Left lung (tissue), 10 donors: ENCODE results near the gene N4BP2. TPM values are rescaled to one million over a fixed set of nuclear protein-coding genes. Genes with fewer than 3 reads are reported as not detected.

Experiments used
- ATAC-seq: fragments of 200-7000 bp; cut with Tn5 transposase; one replicate; pipeline ENCODE4 v1.9.1; 2020; ENCODE audit warnings: moderate library complexity
- DNase-seq, 4 donors: peaks; one replicate each; pipeline ENCODE4 v3.0.0-alpha.2; 2013 to 2020
- H3K27ac ChIP-seq, 2 donors: fragments of 200-600 bp; sonication (generic) in 1 of 2; one replicate each; pipeline versions ENCODE4 v1.5.0 to v1.8.0; 2020 to 2021
- H3K27me3 ChIP-seq, 2 donors: fragments of 200-600 bp; sonication (generic) in 1 of 2; one replicate each; pipeline versions ENCODE4 v1.5.0 to v1.8.0; 2020 to 2021
- H3K36me3 ChIP-seq, 2 donors: fragments of 200-600 bp; sonication (generic) in 1 of 2; one replicate each; pipeline versions ENCODE4 v1.5.0 to v1.8.0; 2020 to 2021
- H3K4me1 ChIP-seq, 2 donors: fragments of 200-600 bp; one replicate each; pipeline ENCODE4 v1.8.0; 2021
- H3K4me3 ChIP-seq, 2 donors: fragments of 200-600 bp; sonication (generic) in 1 of 2; one replicate each; pipeline versions ENCODE4 v1.5.0 to v1.8.0; 2020 to 2021; ENCODE audit warnings: mild to moderate bottlenecking in 1 of 2
- H3K9me3 ChIP-seq, 2 donors: fragments of 200-600 bp; sonication (generic) in 1 of 2; one replicate each; pipeline versions ENCODE4 v1.5.0 to v1.8.0; 2020 to 2021
- CTCF ChIP-seq, 2 donors: fragments of 200-600 bp; sonication (generic) in 1 of 2; IDR thresholded peaks; one replicate each; pipeline versions ENCODE4 v1.5.0 to v1.8.0; 2021; ENCODE audit warnings: antibody characterized with exemption in 2 of 2
- intact Hi-C, 2 donors: fragments of 100-400 bp; cut with DNase I; formaldehyde crosslinking; loops; one replicate each; pipeline versions ENCODE4 v1.11.2 to v1.14.2; 2022
- polyA plus RNA-seq, 6 donors: library from polyadenylated mRNA; unstranded; fragments of 120-200 nt; gene quantifications; one replicate each; pipeline ENCODE4 v1.2.1, GENCODE V29; 2013; ENCODE audit not compliant: insufficient read length in 6 of 6
- total RNA-seq, 2 donors: library from RNA; stranded (reverse); fragmentation: NEBNext Ultra II Directional; extraction: Animal tissue kit (Norgen Biotek cat#: 25700); gene quantifications; one replicate each; pipeline ENCODE4 v1.2.1, GENCODE V29; 2021
- donor health status: DM: no; HTN: yes; CAD: no.
- donor health status: DM: no; HTN: no; CAD: no.

Gene N4BP2
- total and polyA plus RNA-seq, 8 donors, result 5.9 to 22.3 (median 18.8) TPM

- Histone ChIP-seq H3K27ac (no peak overlapping the region), H3K36me3 (no peaks in the 10 kb centered on the region), H3K9me3 (no peaks in the 10 kb centered on the region), H3K4me3 (no peak overlapping the region), H3K27me3 (no peaks in the 10 kb centered on the region), H3K4me1 (no peaks in the 10 kb centered on the region)
- TF ChIP-seq CTCF (IDR thresholded peaks at IDR 0.05), result no peak
- no peak for ATAC-seq
- intact Hi-C loops, result loop anchor here in 1 of 2 donors (10.0 kb wide), 1 partner anchor 154 kb away; no protein-coding TSS in a partner anchor
- peak in 1 of 4 donors; percentile 11 for DNase-seq
Observed at GRCh38 chr4:40150932-40151331, 94.3 kb downstream of the N4BP2 start.

- peaks cover 0 to 5% of the 10 kb centered on the region in 2 donors for H3K4me1 ChIP-seq
- DNase-seq (no peak), ATAC-seq (no peak)
- no peak overlapping the region for H3K27ac ChIP-seq
- no peak for TF ChIP-seq CTCF (IDR thresholded peaks at IDR 0.05)
- H3K27me3 ChIP-seq, result no peaks in the 10 kb centered on the region
- no peak overlapping the region for H3K4me3 ChIP-seq
- no peaks in the 10 kb centered on the region for H3K36me3 ChIP-seq
- no peaks in the 10 kb centered on the region for H3K9me3 ChIP-seq
- intact Hi-C loops, result loop anchor here in 1 of 2 donors (10.0 kb wide), 1 partner anchor 152 kb away; no protein-coding TSS in a partner anchor
Observed at GRCh38 chr4:40152637-40153036, 96.0 kb downstream of the N4BP2 start.

- intact Hi-C loops, result loop anchor here in 1 of 2 donors (10.0 kb wide), 1 partner anchor 147 kb away; no protein-coding TSS in a partner anchor
- DNase-seq, result no peak
Observed at GRCh38 chr4:40157436-40157835, 100.8 kb downstream of the N4BP2 start.

GRCh38 chr4:40160258-40160657 lies 103.6 kb downstream of the N4BP2 start:
- H3K4me3 ChIP-seq, result no peak overlapping the region
- ATAC-seq, result no peak
- no peaks in the 10 kb centered on the region for H3K27me3 ChIP-seq
- no peaks in the 10 kb centered on the region for H3K9me3 ChIP-seq
- peaks cover 0 to 5% of the 10 kb centered on the region in 2 donors for H3K4me1 ChIP-seq
- TF ChIP-seq CTCF (IDR thresholded peaks at IDR 0.05), result no peak
- no peaks in the 10 kb centered on the region for H3K36me3 ChIP-seq
- no peak for DNase-seq
- intact Hi-C loops, result no loop called here
- no peak overlapping the region for H3K27ac ChIP-seq

More at GRCh38 chr4:40157436-40157835, 100.8 kb downstream of the N4BP2 start:
- H3K9me3 ChIP-seq, result no peaks in the 10 kb centered on the region
- H3K27ac ChIP-seq, result no peak overlapping the region
- no peaks in the 10 kb centered on the region for H3K27me3 ChIP-seq
- peaks cover 0 to 5% of the 10 kb centered on the region in 2 donors for H3K4me1 ChIP-seq
- ATAC-seq, result no peak
- no peak overlapping the region for H3K4me3 ChIP-seq
- H3K36me3 ChIP-seq, result no peaks in the 10 kb centered on the region
- TF ChIP-seq CTCF (IDR thresholded peaks at IDR 0.05), result no peak

GRCh38 chr4:40164459-40164858 lies 107.8 kb downstream of the N4BP2 start:
- no peaks in the 10 kb centered on the region for H3K36me3 ChIP-seq
- no peak overlapping the region for H3K27ac ChIP-seq
- no peak for TF ChIP-seq CTCF (IDR thresholded peaks at IDR 0.05)
- H3K9me3 ChIP-seq, result peaks cover 0 to 10% of the 10 kb centered on the region in 2 donors
- no peak overlapping the region for H3K4me3 ChIP-seq
- ATAC-seq (no peak), DNase-seq (no peak)
- H3K4me1 ChIP-seq, result no peaks in the 10 kb centered on the region
- intact Hi-C loops, result no loop called here
- H3K27me3 ChIP-seq, result no peaks in the 10 kb centered on the region
